HEK293T (cell line): Measurements from ENCODE around the gene CABP5.

Experiments
- BHLHE40 ChIP-seq: fragments of 450-650 bp; IDR thresholded peaks from 2 replicates; pipeline ENCODE4 v1.6.1; 2016; ENCODE audit warnings: mild to moderate bottlenecking, moderate library complexity, borderline replicate concordance
- CTBP1 ChIP-seq: fragments of 450-650 bp; IDR thresholded peaks from 2 replicates; pipeline ENCODE4 v1.6.1; 2016; ENCODE audit warnings: borderline replicate concordance
- ELF4 ChIP-seq: fragments of 450-650 bp; IDR thresholded peaks from 2 replicates; pipeline ENCODE4 v1.6.1; 2017; ENCODE audit warnings: antibody characterized with exemption
- FOXA1 ChIP-seq: fragments of 450-650 bp; IDR thresholded peaks from 2 replicates; pipeline ENCODE4 v1.6.1; 2016; ENCODE audit warnings: mild to moderate bottlenecking
- FOXK2 ChIP-seq: fragments of 450-650 bp; IDR thresholded peaks from 2 replicates; pipeline ENCODE4 v1.6.1; 2016; ENCODE audit warnings: mild to moderate bottlenecking
- FOXM1 ChIP-seq: fragments of 450-650 bp; IDR thresholded peaks from 2 replicates; pipeline ENCODE4 v1.6.1; 2017; ENCODE audit warnings: mild to moderate bottlenecking, borderline replicate concordance
- HDGF ChIP-seq: fragments of 450-650 bp; IDR thresholded peaks from 2 replicates; pipeline ENCODE4 v1.6.1; 2017; ENCODE audit warnings: antibody characterized with exemption, borderline replicate concordance
- L3MBTL2 ChIP-seq: fragments of 450-650 bp; conservative IDR thresholded peaks from 2 replicates; pipeline ENCODE4 v1.6.1; 2016; ENCODE audit warnings: mild to moderate bottlenecking
- NFRKB ChIP-seq: fragments of 450-650 bp; IDR thresholded peaks from 2 replicates; pipeline ENCODE4 v1.6.1; 2016; ENCODE audit warnings: mild to moderate bottlenecking, moderate library complexity
- PKNOX1 ChIP-seq: fragments of 450-650 bp; IDR thresholded peaks from 2 replicates; pipeline ENCODE4 v1.6.1; 2016
- SP1 ChIP-seq: fragments of 450-650 bp; IDR thresholded peaks from 2 replicates; pipeline ENCODE4 v1.6.1; 2017
- SUZ12 ChIP-seq: fragments of 450-650 bp; IDR thresholded peaks from 2 replicates; pipeline ENCODE4 v1.6.1; 2016; ENCODE audit warnings: mild to moderate bottlenecking
- TARDBP ChIP-seq: fragments of 450-650 bp; IDR thresholded peaks from 2 replicates; pipeline ENCODE4 v1.6.1; 2016
- ZNF384 ChIP-seq: fragments of 450-650 bp; IDR thresholded peaks from 2 replicates; pipeline ENCODE4 v1.6.1; 2016

- no peak for TF ChIP-seq FOXM1
- peak; percentile 75 for TF ChIP-seq ELF4
- no peak for TF ChIP-seq SP1
- no peak for TF ChIP-seq L3MBTL2
- TF ChIP-seq SUZ12 = no peak
- TF ChIP-seq TARDBP = no peak
- no peak for TF ChIP-seq FOXK2
- TF ChIP-seq FOXA1 = no peak
- no peak for TF ChIP-seq BHLHE40
- no peak for TF ChIP-seq HDGF
- TF ChIP-seq PKNOX1 = no peak
- no peak for TF ChIP-seq CTBP1
- no peak for TF ChIP-seq ZNF384
- no peak for TF ChIP-seq NFRKB
Observed at GRCh38 chr19:48051335-48052033, 7.6 kb upstream of the CABP5 start.
